ENCODE results near the gene BMP6. TPM values are rescaled to one million over a fixed set of nuclear protein-coding genes. Genes with fewer than 3 reads are reported as not detected.

Gene BMP6
- 4.9 and 8.8 TPM in 2 replicates for total RNA-seq

GRCh38 chr6:7725849-7726415, at the start of gene BMP6:
Gene BMP6, plus strand, starts transcription at chr6:7726099. Its CDS starts 857 bp downstream, at chr6:7726956.

GRCh38 chr6:7910654-7911344, 184.9 kb downstream of the BMP6 start, which contains the start of gene TXNDC5:
Gene TXNDC5, minus strand, starts transcription at chr6:7910788. Its CDS starts 12 bp downstream, at chr6:7910776.

Other genes starting within 250 kb of the BMP6 start
- gene DSP, start 184.4 kb upstream of the BMP6 start, total RNA-seq: 0.29 and 0.31 TPM in 2 replicates
- 5.4 and 6.6 TPM in 2 replicates for gene SNRNP48, start 135.9 kb upstream of the BMP6 start, total RNA-seq
- gene TXNDC5, start 184.7 kb downstream of the BMP6 start, total RNA-seq: 289 and 290 TPM in 2 replicates